ENCODE measurements around the gene CSNK1G1. TPM values are rescaled to one million over a fixed set of nuclear protein-coding genes. Genes with fewer than 3 reads are reported as not detected.

CSNK1G1 gene
- total RNA-seq, 1 donor from 2014 or later, result 37.0 TPM

DNA sequence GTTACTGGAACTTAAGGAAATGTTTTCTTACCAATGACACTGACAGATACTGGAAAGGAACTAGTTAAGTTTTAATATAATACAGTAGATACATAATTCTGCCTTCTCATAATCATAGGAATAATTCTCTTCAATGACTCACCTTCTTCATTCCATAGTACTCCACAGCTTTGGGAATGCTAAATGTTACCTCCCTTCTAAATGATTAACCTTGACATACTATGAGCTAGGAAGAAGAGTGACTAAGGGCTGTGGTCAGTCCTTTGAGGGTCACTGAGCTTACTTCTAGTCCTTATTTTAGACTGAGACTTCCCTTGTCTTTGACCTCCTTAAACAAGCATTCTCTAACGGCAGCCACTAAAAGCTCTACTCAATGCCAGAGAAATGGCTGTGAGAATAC lies 123.6 kb downstream of the CSNK1G1 start:
- no peak overlapping the region for H3K27ac Mint-ChIP-seq (ENCODE audit: unreplicated experiment)
- peaks cover 2% of the 10 kb centered on the region for H3K36me3 Mint-ChIP-seq (ENCODE audit: low read depth, unreplicated experiment)
- peaks cover 13% of the 10 kb centered on the region for H3K4me1 ChIP-seq (ENCODE audit: insufficient read depth, low read length)
- H3K79me2 ChIP-seq (ENCODE audit: insufficient read depth, low read length), result peaks cover 23% of the 10 kb centered on the region
- H3K4me3 Mint-ChIP-seq (ENCODE audit: unreplicated experiment), result no peak overlapping the region
- H3K4me1 Mint-ChIP-seq (ENCODE audit: low read depth, unreplicated experiment), result peaks cover 31% of the 10 kb centered on the region
- H4K20me1 ChIP-seq (ENCODE audit: insufficient read depth, low read length), result peaks cover 46% of the 10 kb centered on the region
- H3K27me3 ChIP-seq (ENCODE audit: insufficient read depth, low read length), result no peaks in the 10 kb centered on the region
- H3K4me3 ChIP-seq (ENCODE audit: insufficient read depth, low read depth, low read length), result peak overlapping the region; percentile 10
- TF ChIP-seq, protein P1, sequence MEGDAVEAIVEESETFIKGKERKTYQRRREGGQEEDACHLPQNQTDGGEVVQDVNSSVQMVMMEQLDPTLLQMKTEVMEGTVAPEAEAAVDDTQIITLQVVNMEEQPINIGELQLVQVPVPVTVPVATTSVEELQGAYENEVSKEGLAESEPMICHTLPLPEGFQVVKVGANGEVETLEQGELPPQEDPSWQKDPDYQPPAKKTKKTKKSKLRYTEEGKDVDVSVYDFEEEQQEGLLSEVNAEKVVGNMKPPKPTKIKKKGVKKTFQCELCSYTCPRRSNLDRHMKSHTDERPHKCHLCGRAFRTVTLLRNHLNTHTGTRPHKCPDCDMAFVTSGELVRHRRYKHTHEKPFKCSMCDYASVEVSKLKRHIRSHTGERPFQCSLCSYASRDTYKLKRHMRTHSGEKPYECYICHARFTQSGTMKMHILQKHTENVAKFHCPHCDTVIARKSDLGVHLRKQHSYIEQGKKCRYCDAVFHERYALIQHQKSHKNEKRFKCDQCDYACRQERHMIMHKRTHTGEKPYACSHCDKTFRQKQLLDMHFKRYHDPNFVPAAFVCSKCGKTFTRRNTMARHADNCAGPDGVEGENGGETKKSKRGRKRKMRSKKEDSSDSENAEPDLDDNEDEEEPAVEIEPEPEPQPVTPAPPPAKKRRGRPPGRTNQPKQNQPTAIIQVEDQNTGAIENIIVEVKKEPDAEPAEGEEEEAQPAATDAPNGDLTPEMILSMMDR (IDR thresholded peaks at IDR 0.05; ENCODE audit: insufficient read depth, low read depth, low read length), result no peak
- no peak for TF ChIP-seq EZH2 (IDR thresholded peaks at IDR 0.05; ENCODE audit: insufficient read depth, low read length)
- H3K36me3 ChIP-seq (ENCODE audit: insufficient read depth, low read length), result no peaks in the 10 kb centered on the region
- peak overlapping the region; percentile 73 for H3K4me2 ChIP-seq (ENCODE audit: low read length)
- H3K9me3 Mint-ChIP-seq (ENCODE audit: unreplicated experiment), result no peaks in the 10 kb centered on the region
- no peak overlapping the region for H3K9ac ChIP-seq (ENCODE audit: low read length)
- DNase-seq (ENCODE audit: low read depth) (peak; percentile 89), FAIRE-seq (peak; percentile 77)
- H3K27me3 Mint-ChIP-seq (ENCODE audit: low read depth, unreplicated experiment), result no peaks in the 10 kb centered on the region
- no peaks in the 10 kb centered on the region for H3K9me3 ChIP-seq (ENCODE audit: insufficient read depth, low read depth, low read length)
- H3K27ac ChIP-seq (ENCODE audit: low read depth, low read length), result no peak overlapping the region
- H2AFZ ChIP-seq (ENCODE audit: low read depth, low read length), result no peak overlapping the region

DNA sequence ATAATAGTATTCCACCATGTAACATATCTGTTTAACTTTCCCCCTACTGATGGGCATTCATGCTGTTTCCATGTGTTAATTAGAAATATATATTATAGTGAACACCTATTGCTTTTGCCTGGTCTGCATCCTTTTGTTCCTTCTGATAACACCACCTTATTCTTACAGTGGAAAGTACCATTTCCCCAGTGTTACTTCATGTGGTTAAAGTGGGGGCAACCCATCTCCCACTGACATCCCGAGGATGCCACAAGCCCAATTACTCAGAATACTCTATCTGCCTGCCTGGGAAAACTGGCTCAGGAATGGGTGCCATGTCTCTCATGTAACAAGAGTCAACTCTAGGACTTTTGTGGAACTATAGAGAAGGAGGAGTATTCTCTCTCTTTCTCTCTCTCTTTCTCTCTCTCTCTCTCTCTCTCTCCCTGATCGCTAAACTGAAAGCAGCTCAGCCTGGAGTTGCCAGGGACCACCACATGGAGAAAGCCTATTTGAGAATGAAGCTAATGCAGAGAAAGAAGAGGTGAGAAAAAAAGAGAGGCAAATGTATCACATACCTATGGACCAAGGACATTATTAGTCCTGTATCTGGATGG lies 126.7 kb downstream of the CSNK1G1 start:
- no peak overlapping the region for H3K4me2 ChIP-seq (ENCODE audit: low read length)
- peaks cover 34% of the 10 kb centered on the region for H3K79me2 ChIP-seq (ENCODE audit: insufficient read depth, low read length)
- FAIRE-seq (no peak), DNase-seq (ENCODE audit: low read depth) (no peak)
- Mint-ChIP-seq H3K27me3 (ENCODE audit: low read depth, unreplicated experiment) (no peaks in the 10 kb centered on the region), H3K4me1 (ENCODE audit: low read depth, unreplicated experiment) (peaks cover 28% of the 10 kb centered on the region), H3K27ac (ENCODE audit: unreplicated experiment) (peak overlapping the region; percentile 23), H3K9me3 (ENCODE audit: unreplicated experiment) (no peaks in the 10 kb centered on the region), H3K4me3 (ENCODE audit: unreplicated experiment) (no peak overlapping the region), H3K36me3 (ENCODE audit: low read depth, unreplicated experiment) (peaks cover 6% of the 10 kb centered on the region)
- H3K9me3 ChIP-seq (ENCODE audit: insufficient read depth, low read depth, low read length), result no peaks in the 10 kb centered on the region
- H2AFZ ChIP-seq (ENCODE audit: low read depth, low read length), result no peak overlapping the region
- H3K4me1 ChIP-seq (ENCODE audit: insufficient read depth, low read length), result peaks cover 13% of the 10 kb centered on the region
- no peaks in the 10 kb centered on the region for H3K36me3 ChIP-seq (ENCODE audit: insufficient read depth, low read length)
- no peak overlapping the region for H3K4me3 ChIP-seq (ENCODE audit: insufficient read depth, low read depth, low read length)
- H4K20me1 ChIP-seq (ENCODE audit: insufficient read depth, low read length), result peaks cover 48% of the 10 kb centered on the region
- no peak for TF ChIP-seq EZH2 (IDR thresholded peaks at IDR 0.05; ENCODE audit: insufficient read depth, low read length)
- TF ChIP-seq, protein P1 (IDR thresholded peaks at IDR 0.05; ENCODE audit: insufficient read depth, low read depth, low read length), result no peak
- H3K27ac ChIP-seq (ENCODE audit: low read depth, low read length), result no peak overlapping the region
- H3K9ac ChIP-seq (ENCODE audit: low read length), result no peak overlapping the region
- H3K27me3 ChIP-seq (ENCODE audit: insufficient read depth, low read length), result no peaks in the 10 kb centered on the region

DNA sequence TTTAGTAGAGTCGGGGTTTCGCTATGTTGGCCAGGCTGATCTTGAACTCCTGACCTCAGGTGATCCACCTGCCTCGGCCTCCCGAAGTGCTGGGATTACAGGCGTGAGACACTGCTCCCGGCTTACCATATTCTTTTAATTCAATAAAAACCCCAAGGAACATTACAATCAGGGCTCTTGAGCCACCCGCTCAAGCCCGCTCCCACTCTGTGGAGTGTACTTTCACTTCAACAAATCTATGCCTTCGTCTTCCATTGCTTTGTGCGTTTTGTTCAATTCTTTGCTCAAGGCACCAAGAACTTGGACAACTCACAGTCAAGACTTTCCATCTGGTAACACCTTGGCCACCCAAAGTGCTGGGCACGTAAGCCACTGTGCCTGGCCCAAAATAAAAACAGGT lies 130.2 kb downstream of the CSNK1G1 start:
- Mint-ChIP-seq H3K9me3 (ENCODE audit: unreplicated experiment) (no peaks in the 10 kb centered on the region), H3K4me1 (ENCODE audit: low read depth, unreplicated experiment) (peaks cover 15% of the 10 kb centered on the region), H3K27me3 (ENCODE audit: low read depth, unreplicated experiment) (no peaks in the 10 kb centered on the region), H3K36me3 (ENCODE audit: low read depth, unreplicated experiment) (peaks cover 6% of the 10 kb centered on the region), H3K27ac (ENCODE audit: unreplicated experiment) (no peak overlapping the region), H3K4me3 (ENCODE audit: unreplicated experiment) (no peak overlapping the region)
- Histone ChIP-seq H3K4me3 (ENCODE audit: insufficient read depth, low read depth, low read length) (no peak overlapping the region), H3K79me2 (ENCODE audit: insufficient read depth, low read length) (peaks cover 29% of the 10 kb centered on the region), H3K27ac (ENCODE audit: low read depth, low read length) (no peak overlapping the region), H3K4me2 (ENCODE audit: low read length) (no peak overlapping the region), H3K9ac (ENCODE audit: low read length) (no peak overlapping the region), H3K4me1 (ENCODE audit: insufficient read depth, low read length) (no peaks in the 10 kb centered on the region), H3K36me3 (ENCODE audit: insufficient read depth, low read length) (no peaks in the 10 kb centered on the region), H3K9me3 (ENCODE audit: insufficient read depth, low read depth, low read length) (no peaks in the 10 kb centered on the region), H3K27me3 (ENCODE audit: insufficient read depth, low read length) (no peaks in the 10 kb centered on the region), H2AFZ (ENCODE audit: low read depth, low read length) (no peak overlapping the region), H4K20me1 (ENCODE audit: insufficient read depth, low read length) (peaks cover 52% of the 10 kb centered on the region)
- no peak for DNase-seq (ENCODE audit: low read depth)
- no peak for FAIRE-seq
- no peak for TF ChIP-seq EZH2 (IDR thresholded peaks at IDR 0.05; ENCODE audit: insufficient read depth, low read length)
- TF ChIP-seq, protein P1 (IDR thresholded peaks at IDR 0.05; ENCODE audit: insufficient read depth, low read depth, low read length), result no peak
